GF-D8 (cell line): ENCODE data around the gene SLC25A44.

Experiments
- DNase-seq: peaks from one replicate; lab custom pipeline; 2025; lab: John Stamatoyannopoulos, UW

Gene SLC25A44

DNA sequence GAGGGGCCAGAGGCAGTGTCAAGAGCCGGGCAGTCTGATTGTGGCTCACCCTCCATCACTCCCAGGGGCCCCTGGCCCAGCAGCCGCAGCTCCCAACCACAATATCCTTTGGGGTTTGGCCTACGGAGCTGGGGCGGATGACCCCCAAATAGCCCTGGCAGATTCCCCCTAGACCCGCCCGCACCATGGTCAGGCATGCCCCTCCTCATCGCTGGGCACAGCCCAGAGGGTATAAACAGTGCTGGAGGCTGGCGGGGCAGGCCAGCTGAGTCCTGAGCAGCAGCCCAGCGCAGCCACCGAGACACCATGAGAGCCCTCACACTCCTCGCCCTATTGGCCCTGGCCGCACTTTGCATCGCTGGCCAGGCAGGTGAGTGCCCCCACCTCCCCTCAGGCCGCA lies 48.0 kb downstream of the SLC25A44 start, which contains the start of gene BGLAP:
Gene BGLAP, plus strand, starts transcription at position 259 of the 400 bp plus-strand sequence. Its CDS starts 48 bp downstream, at position 307.
- DNase-seq = no peak

GRCh38 chr1:156242738-156243137 lies 48.8 kb downstream of the SLC25A44 start:
- DNase-seq = no peak

DNA sequence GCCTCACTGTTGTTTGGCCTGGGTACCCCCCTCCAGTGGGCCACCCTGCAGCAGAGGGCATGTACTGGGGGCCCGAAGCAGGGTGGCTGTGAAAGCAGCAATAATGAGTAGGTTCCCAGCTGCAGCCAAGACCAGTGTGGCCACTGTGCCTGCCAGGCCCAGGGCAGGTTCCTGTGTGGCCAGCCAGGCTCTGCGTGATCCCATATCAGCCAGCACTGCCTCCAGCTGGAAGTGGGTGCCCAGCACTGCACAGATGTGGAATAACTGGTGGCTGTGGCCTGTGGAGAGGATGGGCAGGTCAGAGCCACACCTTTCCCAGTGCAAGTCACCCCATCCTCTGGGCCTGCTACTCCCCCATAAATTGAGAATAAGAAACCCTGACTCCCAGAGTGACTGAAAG lies 50.2 kb downstream of the SLC25A44 start:
- DNase-seq = no peak

GRCh38 chr1:156244712-156245111 lies 50.8 kb downstream of the SLC25A44 start:
- DNase-seq = no peak

GRCh38 chr1:156245451-156246232 lies 51.7 kb downstream of the SLC25A44 start:
- DNase-seq = no peak

DNA sequence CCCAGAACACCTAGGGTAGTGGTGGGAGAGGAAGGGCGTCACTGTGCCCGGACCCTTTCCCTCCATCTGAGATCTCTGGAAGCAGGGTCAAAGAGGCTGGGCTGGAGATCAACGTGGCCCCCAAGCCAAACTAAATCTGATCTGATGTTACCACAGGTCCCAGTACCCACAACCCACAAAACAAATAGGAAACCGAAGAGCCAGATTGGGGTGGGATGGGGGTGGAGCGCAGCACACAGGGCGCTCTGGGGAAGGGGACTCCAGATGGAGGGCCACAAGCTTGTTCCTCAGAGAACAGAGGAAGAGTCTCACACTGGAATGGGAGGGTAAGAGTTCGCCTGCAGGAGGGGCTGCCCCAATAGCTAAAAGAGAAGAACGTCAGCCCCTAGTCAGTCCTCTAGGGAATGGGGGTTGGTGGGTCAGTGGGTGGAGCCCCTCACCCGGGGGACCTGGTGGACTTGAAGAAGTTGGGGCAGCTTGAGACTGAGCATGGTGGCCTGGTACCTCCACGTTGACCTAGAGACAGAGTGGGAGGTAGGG lies 52.4 kb downstream of the SLC25A44 start:
- DNase-seq = no peak

DNA sequence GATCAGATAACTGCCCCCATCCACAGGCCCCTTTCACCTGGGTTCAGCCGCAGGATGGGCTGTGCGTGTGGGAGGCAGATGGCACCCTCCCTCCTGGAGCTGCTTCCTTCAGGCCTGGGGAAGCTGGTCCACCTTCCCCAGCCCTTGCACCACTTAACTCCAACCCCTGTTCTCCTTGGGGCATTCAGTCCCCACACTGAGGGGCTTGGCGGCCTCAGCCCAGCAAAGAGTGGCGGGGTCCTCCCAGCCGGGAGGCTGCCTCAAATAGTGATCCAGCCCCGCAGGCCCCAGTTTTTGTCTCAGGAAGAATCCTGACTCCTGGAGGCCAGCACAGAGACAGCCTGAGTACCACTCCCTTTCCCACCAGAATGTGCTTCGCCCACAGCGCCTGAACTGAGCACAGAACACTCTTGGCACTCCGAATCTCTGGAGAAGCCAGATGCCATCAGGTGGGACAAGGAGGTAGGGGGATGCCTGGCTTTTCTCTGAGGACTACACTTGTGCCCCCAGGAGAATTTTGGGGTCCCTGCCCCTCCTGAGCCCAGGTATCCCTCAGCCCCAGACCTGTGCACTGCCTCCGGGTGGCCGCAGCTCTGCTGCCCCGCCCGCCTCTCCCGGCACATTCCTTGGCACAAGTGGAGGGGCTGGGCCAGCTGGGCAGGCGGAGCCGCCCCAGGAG lies 53.0 kb downstream of the SLC25A44 start:
- no peak for DNase-seq

- DNase-seq = no peak
Observed at GRCh38 chr1:156247460-156248322, 53.8 kb downstream of the SLC25A44 start, which contains the start of gene PAQR6. Gene PAQR6 (minus strand): TSS chr1:156248056. CDS start chr1:156246731, 1,325 bp downstream.

GRCh38 chr1:156248323-156248683 lies 54.4 kb downstream of the SLC25A44 start:
- no peak for DNase-seq

GRCh38 chr1:156249593-156249992 lies 55.7 kb downstream of the SLC25A44 start:
- no peak for DNase-seq

GRCh38 chr1:156251527-156251926 lies 57.6 kb downstream of the SLC25A44 start:
- peak; percentile 80 for DNase-seq

DNA sequence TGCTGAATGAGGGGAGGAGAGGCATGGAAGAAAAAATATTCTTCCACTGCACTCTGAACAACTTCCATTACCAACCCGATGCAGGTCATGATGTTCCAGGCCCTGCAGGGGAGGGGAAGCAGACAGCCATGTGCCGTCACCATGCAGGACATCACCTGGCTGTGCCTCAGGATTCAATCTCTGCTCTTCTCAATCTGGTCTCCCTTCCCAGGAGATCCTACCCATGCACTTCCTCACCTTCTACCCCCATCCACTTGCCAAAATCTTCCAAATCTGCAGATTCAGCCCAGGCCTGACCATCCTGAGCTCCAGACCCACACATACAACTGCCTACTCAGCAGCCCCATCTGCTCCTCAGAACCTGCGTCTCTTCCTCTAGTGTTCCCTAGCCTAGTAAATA lies 59.7 kb downstream of the SLC25A44 start:
- DNase-seq = no peak

GRCh38 chr1:156257711-156258110 lies 63.8 kb downstream of the SLC25A44 start:
- DNase-seq = peak; percentile 3

DNA sequence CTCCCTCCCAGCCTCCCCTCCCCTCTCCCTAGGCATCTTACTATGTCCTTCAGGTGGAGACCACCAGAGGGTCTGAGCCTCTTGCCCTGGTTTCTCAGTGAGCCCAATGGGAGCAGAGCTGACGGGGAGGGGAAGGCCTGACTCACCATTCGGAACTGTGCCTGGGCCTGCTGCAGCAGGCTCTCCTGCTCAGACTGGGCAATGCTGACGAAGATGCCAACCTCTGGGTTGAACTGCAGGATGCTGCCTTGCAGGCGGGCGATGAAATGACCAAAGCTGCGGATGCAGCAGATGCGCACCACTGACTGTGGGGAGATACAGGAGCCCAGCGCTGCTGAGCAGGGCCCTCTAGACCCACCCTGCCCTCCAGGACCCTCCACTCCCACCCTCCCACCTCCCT lies 65.0 kb downstream of the SLC25A44 start:
- DNase-seq = no peak

DNA sequence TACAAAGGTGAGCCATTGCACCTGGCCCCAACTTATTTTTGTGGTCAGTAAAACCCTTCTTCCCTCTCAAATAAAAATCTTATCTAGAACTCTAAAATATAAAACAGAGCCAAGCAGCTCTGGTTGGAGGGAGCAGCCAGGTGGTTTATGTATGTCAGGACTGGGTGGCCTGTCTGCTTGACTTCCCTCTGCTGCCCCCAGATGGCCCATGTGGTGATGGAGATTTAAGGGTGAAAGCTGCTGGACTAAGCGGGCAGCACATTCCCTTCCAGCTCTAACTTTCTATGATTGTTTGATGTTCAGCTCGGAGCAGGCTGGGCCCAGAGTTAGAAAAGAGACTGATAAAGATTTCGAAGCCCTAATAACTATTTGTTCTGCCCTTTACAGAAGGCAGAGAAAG lies 65.9 kb downstream of the SLC25A44 start:
- DNase-seq = no peak

GRCh38 chr1:156260896-156261295 lies 67.0 kb downstream of the SLC25A44 start:
- no peak for DNase-seq
